HEK293 (cell line): ENCODE measurements around the gene ARHGAP30.

Source experiments
- EGR2 ChIP-seq: fragments of 450-650 bp; formaldehyde crosslinking; IDR thresholded peaks from 2 replicates; pipeline ENCODE4 v1.5.1; 2016; ENCODE audit warnings: low read depth, missing biosample characterization, missing genetic modification characterization
- HOXA7 ChIP-seq: sonication (generic); formaldehyde crosslinking; IDR thresholded peaks from 2 replicates; pipeline ENCODE4 v1.8.1; 2022; ENCODE audit warnings: missing genetic modification reagents, borderline replicate concordance
- KLF16 ChIP-seq: fragments of 450-650 bp; formaldehyde crosslinking; IDR thresholded peaks from 2 replicates; pipeline ENCODE4 v1.5.1; 2017; ENCODE audit warnings: missing biosample characterization, missing genetic modification characterization
- KLF8 ChIP-seq: fragments of 450-650 bp; formaldehyde crosslinking; IDR thresholded peaks from 2 replicates; pipeline ENCODE4 v1.5.1; 2016; ENCODE audit warnings: missing biosample characterization, missing genetic modification characterization
- MEIS1 ChIP-seq: sonication (generic); formaldehyde crosslinking; IDR thresholded peaks from 2 replicates; pipeline ENCODE4 v1.8.1; 2022; ENCODE audit warnings: missing genetic modification reagents, mild to moderate bottlenecking, borderline replicate concordance
- SCRT1 ChIP-seq: fragments of 450-650 bp; formaldehyde crosslinking; IDR thresholded peaks from 2 replicates; pipeline ENCODE4 v1.5.1; 2016; ENCODE audit warnings: missing biosample characterization, missing genetic modification characterization, borderline replicate concordance
- SCRT2 ChIP-seq: fragments of 450-650 bp; formaldehyde crosslinking; IDR thresholded peaks from 2 replicates; pipeline ENCODE4 v1.5.1; 2016; ENCODE audit warnings: missing biosample characterization, missing genetic modification characterization
- SETDB1 ChIP-seq: IDR thresholded peaks from one replicate; pipeline ENCODE4 v1.6.1; 2017; ENCODE audit warnings: mild to moderate bottlenecking, low read length, moderate library complexity, mixed read lengths; ENCODE audit not compliant: insufficient read length
- SP2 ChIP-seq: fragments of 450-650 bp; formaldehyde crosslinking; IDR thresholded peaks from 2 replicates; pipeline ENCODE4 v1.5.1; 2016; ENCODE audit warnings: missing biosample characterization, missing genetic modification characterization
- TCF7L2 ChIP-seq: IDR thresholded peaks from 2 replicates; pipeline ENCODE4 v1.6.1; 2011; ENCODE audit warnings: low read depth, mild to moderate bottlenecking, inconsistent platforms, low read length, moderate library complexity, borderline replicate concordance
- TRIM28 ChIP-seq: IDR thresholded peaks from 2 replicates; pipeline ENCODE4 v1.6.1; 2011; ENCODE audit warnings: low read length, control low read depth, borderline replicate concordance
- WT1 ChIP-seq: fragments of 450-650 bp; formaldehyde crosslinking; IDR thresholded peaks from 2 replicates; pipeline ENCODE4 v1.5.1; 2016; ENCODE audit warnings: missing biosample characterization, missing genetic modification characterization
- ZBTB17 ChIP-seq: fragments of 450-650 bp; formaldehyde crosslinking; IDR thresholded peaks from 2 replicates; pipeline ENCODE4 v1.5.1; 2016; ENCODE audit warnings: missing biosample characterization, missing genetic modification characterization
- ZFP3 ChIP-seq: fragments of 450-650 bp; formaldehyde crosslinking; IDR thresholded peaks from 2 replicates; pipeline ENCODE4 v1.5.1; 2016; ENCODE audit warnings: low read depth, missing biosample characterization, missing genetic modification characterization
- ZFP37 ChIP-seq: fragments of 450-650 bp; formaldehyde crosslinking; IDR thresholded peaks from 2 replicates; pipeline ENCODE4 v1.5.1; 2016; ENCODE audit warnings: missing biosample characterization, missing genetic modification characterization
- ZNF2 ChIP-seq: fragments of 450-650 bp; formaldehyde crosslinking; IDR thresholded peaks from 2 replicates; pipeline ENCODE4 v1.5.1; 2016; ENCODE audit warnings: missing biosample characterization, missing genetic modification characterization
- ZNF221 ChIP-seq: fragments of 450-650 bp; formaldehyde crosslinking; IDR thresholded peaks from 2 replicates; pipeline ENCODE4 v1.5.1; 2017; ENCODE audit warnings: missing biosample characterization, missing genetic modification characterization, borderline replicate concordance
- ZNF398 ChIP-seq: fragments of 450-650 bp; formaldehyde crosslinking; IDR thresholded peaks from 2 replicates; pipeline ENCODE4 v1.5.1; 2017; ENCODE audit warnings: missing biosample characterization, missing genetic modification characterization
- ZNF48 ChIP-seq: fragments of 450-650 bp; formaldehyde crosslinking; IDR thresholded peaks from 2 replicates; pipeline ENCODE4 v1.5.1; 2016; ENCODE audit warnings: missing biosample characterization, missing genetic modification characterization
- ZNF518A ChIP-seq: fragments of 450-650 bp; formaldehyde crosslinking; conservative IDR thresholded peaks from 2 replicates; pipeline ENCODE4 v1.5.1; 2016; ENCODE audit warnings: low read depth, missing biosample characterization, missing genetic modification characterization
- ZNF639 ChIP-seq: fragments of 450-650 bp; formaldehyde crosslinking; IDR thresholded peaks from 2 replicates; pipeline ENCODE4 v1.5.1; 2016; ENCODE audit warnings: missing biosample characterization, missing genetic modification characterization
- ZNF660 ChIP-seq: fragments of 450-650 bp; IDR thresholded peaks from 2 replicates; pipeline ENCODE4 v1.5.1; 2018; ENCODE audit warnings: missing biosample characterization, mild to moderate bottlenecking, missing genetic modification characterization
- ZNF76 ChIP-seq: fragments of 450-650 bp; formaldehyde crosslinking; IDR thresholded peaks from 2 replicates; pipeline ENCODE4; 2016; ENCODE audit warnings: low read depth, missing biosample characterization, missing genetic modification characterization, borderline replicate concordance
- ZNF792 ChIP-seq: fragments of 450-650 bp; formaldehyde crosslinking; IDR thresholded peaks from 2 replicates; pipeline ENCODE4 v1.5.1; 2016; ENCODE audit warnings: missing biosample characterization, missing genetic modification characterization
- ZSCAN18 ChIP-seq: fragments of 450-650 bp; formaldehyde crosslinking; IDR thresholded peaks from 2 replicates; pipeline ENCODE4 v1.5.1; 2016; ENCODE audit warnings: missing biosample characterization, missing genetic modification characterization
- ZXDB ChIP-seq: fragments of 450-650 bp; formaldehyde crosslinking; IDR thresholded peaks from 2 replicates; pipeline ENCODE4 v1.5.1; 2016; ENCODE audit warnings: missing biosample characterization, missing genetic modification characterization

ARHGAP30 gene

GRCh38 chr1:161045736-161046604 is 23.7 kb downstream of the ARHGAP30 start, which contains the start of gene USF1 (continued):
- no peak for TF ChIP-seq ZSCAN18 (tag by site-specific recombination)
- TF ChIP-seq TRIM28 = no peak
- no peak; the same call in 1 of the 2 replicates for TF ChIP-seq ZNF792 (tag by site-specific recombination)
- peak; percentile 17; the same call in 1 of the 2 replicates for TF ChIP-seq ZNF660
- TF ChIP-seq MEIS1 (CRISPR knock-in tag) = no peak
- TF ChIP-seq SCRT2 (tag by site-specific recombination) = no peak
- 0 out of 2 replicates have a peak, but pooled peaks have one; percentile 13 for TF ChIP-seq KLF16 (tag by site-specific recombination)
- no peak for TF ChIP-seq ZNF398
- TF ChIP-seq WT1 (tag by site-specific recombination) = no peak; the same call in 1 of the 2 replicates
- TF ChIP-seq EGR2 (tag by site-specific recombination) = no peak
- peak; percentile 77 for TF ChIP-seq KLF8
- TF ChIP-seq ZFP37 (tag by site-specific recombination) = 0 out of 2 replicates have a peak, but pooled peaks have one; percentile 46
- peak; percentile 79 for TF ChIP-seq SETDB1
- peak; percentile 40; the same call in 1 of the 2 replicates for TF ChIP-seq TCF7L2
- peak; percentile 94 for TF ChIP-seq ZNF518A
- no peak for TF ChIP-seq SCRT1
- TF ChIP-seq ZNF221 (tag by site-specific recombination) = no peak
- peak; percentile 74 for TF ChIP-seq ZBTB17 (tag by site-specific recombination)
- TF ChIP-seq ZNF639 (tag by site-specific recombination) = peak; percentile 59; the same call in 1 of the 2 replicates
- TF ChIP-seq ZFP3 (tag by site-specific recombination) = no peak
- TF ChIP-seq SP2 (tag by site-specific recombination) = peak; percentile 84
- TF ChIP-seq ZNF48 (tag by site-specific recombination) = no peak
- TF ChIP-seq ZNF2 = peak; percentile 80; the same call in 1 of the 2 replicates
- peak; percentile 92 for TF ChIP-seq ZXDB (tag by site-specific recombination)
- peak; percentile 89 for TF ChIP-seq ZNF76 (tag by site-specific recombination)
- no peak for TF ChIP-seq HOXA7
